Retina (tissue), 1 donor: ENCODE data around the gene ARSI.
"Not testable (repeated sequence)": the region's sequence is repeated elsewhere in the genome, so short reads cannot be mapped to it uniquely, and the experiment has no call there.

Experiments
- DNase-seq: peaks from one replicate; pipeline ENCODE4 v3.0.0-alpha.2; 2016

ARSI gene

GRCh38 chr5:150264667-150265603 is 37.8 kb downstream of the ARSI start:
- no peak for DNase-seq

- DNase-seq = peak; percentile 76
Measured at GRCh38 chr5:150263801-150264621, 38.7 kb downstream of the ARSI start.

- DNase-seq = no peak
Measured at GRCh38 chr5:150263375-150263775, 39.3 kb downstream of the ARSI start.

- no peak for DNase-seq
Measured at GRCh38 chr5:150262502-150262901, 40.2 kb downstream of the ARSI start.

- no peak for DNase-seq
Measured at GRCh38 chr5:150261231-150261630, 41.5 kb downstream of the ARSI start.

- DNase-seq = peak; percentile 87
Measured at GRCh38 chr5:150258130-150258529, 44.6 kb downstream of the ARSI start.

- no peak for DNase-seq
Measured at GRCh38 chr5:150257424-150257823, 45.3 kb downstream of the ARSI start.

GRCh38 chr5:150256410-150257064 is 46.2 kb downstream of the ARSI start:
- peak; percentile 47 for DNase-seq

GRCh38 chr5:150255659-150256409 is 46.9 kb downstream of the ARSI start:
- DNase-seq = peak; percentile 70

- no peak for DNase-seq
Measured at GRCh38 chr5:150254774-150255173, 47.9 kb downstream of the ARSI start.

- no peak for DNase-seq
Measured at GRCh38 chr5:150254363-150254762, 48.3 kb downstream of the ARSI start.

GRCh38 chr5:150253416-150254208 is 49.1 kb downstream of the ARSI start:
- DNase-seq = no peak

GRCh38 chr5:150252489-150252888 is 50.2 kb downstream of the ARSI start:
- DNase-seq = no peak

GRCh38 chr5:150251504-150251903 is 51.2 kb downstream of the ARSI start:
- no peak for DNase-seq

- DNase-seq = no peak
Measured at GRCh38 chr5:150249744-150250143, 53.0 kb downstream of the ARSI start.

GRCh38 chr5:150248946-150249345 is 53.8 kb downstream of the ARSI start:
- no peak for DNase-seq

GRCh38 chr5:150248493-150248892 is 54.2 kb downstream of the ARSI start:
- DNase-seq = not testable (repeated sequence)

- no peak for DNase-seq
Measured at GRCh38 chr5:150247726-150248125, 55.0 kb downstream of the ARSI start.

GRCh38 chr5:150246835-150247234 is 55.9 kb downstream of the ARSI start:
- DNase-seq = no peak

GRCh38 chr5:150246429-150246828 is 56.3 kb downstream of the ARSI start:
- no peak for DNase-seq
